ENCODE data around the gene FAM168B.

The FAM168B gene

GRCh38 chr2:131093006-131093695 is at the start of gene FAM168B:
TSS of gene FAM168B (minus strand) at chr2:131093460. CDS start at chr2:131082646, 10,814 bp downstream.
- DNase-seq = peak; percentile 85 to 91

- DNase-seq = no peak
These were observed 49.6 kb upstream of the FAM168B start for GRCh38 chr2:131142849-131143248.

GRCh38 chr2:131140581-131140980 is 47.3 kb upstream of the FAM168B start:
- no peak for DNase-seq

GRCh38 chr2:131132729-131133128 is 39.5 kb upstream of the FAM168B start:
- DNase-seq = no peak

- no peak for DNase-seq
These were observed 37.0 kb upstream of the FAM168B start for GRCh38 chr2:131130298-131130596.

GRCh38 chr2:131127981-131128380 is 34.7 kb upstream of the FAM168B start:
- no peak for DNase-seq

GRCh38 chr2:131127076-131127475 is 33.8 kb upstream of the FAM168B start:
- DNase-seq = no peak

GRCh38 chr2:131126436-131126835 is 33.2 kb upstream of the FAM168B start:
- no peak for DNase-seq

- no peak for DNase-seq
These were observed 32.0 kb upstream of the FAM168B start for GRCh38 chr2:131125195-131125757.

GRCh38 chr2:131123192-131123591 is 29.9 kb upstream of the FAM168B start:
- DNase-seq = no peak

GRCh38 chr2:131122496-131122895 is 29.2 kb upstream of the FAM168B start:
- no peak for DNase-seq

GRCh38 chr2:131121464-131121863 is 28.2 kb upstream of the FAM168B start:
- no peak for DNase-seq

- DNase-seq = no peak
These were observed 27.6 kb upstream of the FAM168B start for GRCh38 chr2:131120815-131121317.

GRCh38 chr2:131115752-131116151 is 22.5 kb upstream of the FAM168B start:
- DNase-seq = no peak

- DNase-seq = peak; percentile 65 to 81
These were observed 21.7 kb upstream of the FAM168B start for GRCh38 chr2:131114950-131115349.

- DNase-seq = no peak
These were observed 20.4 kb upstream of the FAM168B start for GRCh38 chr2:131113566-131114227.

GRCh38 chr2:131112529-131112928 is 19.3 kb upstream of the FAM168B start:
- DNase-seq = no peak

- DNase-seq = peak; percentile 79 to 81
These were observed 12.9 kb upstream of the FAM168B start for GRCh38 chr2:131105950-131106801.

- peak; percentile 84 to 94 for DNase-seq
These were observed 12.1 kb upstream of the FAM168B start, which contains the start of gene PLEKHB2 for GRCh38 chr2:131105156-131105949. TSS of gene PLEKHB2 (plus strand) at chr2:131105336. CDS start at chr2:131120942, 15,606 bp downstream.

- peak; percentile 76 to 90 for DNase-seq
These were observed 11.4 kb upstream of the FAM168B start for GRCh38 chr2:131104487-131105155.

- DNase-seq = peak; percentile 27 to 61
These were observed 9.9 kb upstream of the FAM168B start for GRCh38 chr2:131103165-131103564.
